Measurements from ENCODE around the gene ZSWIM6.

ZSWIM6 gene

GRCh38 chr5:61482980-61483379 lies 150.9 kb downstream of the ZSWIM6 start:
- DNase-seq (ENCODE audit: low spot score), result no peak

GRCh38 chr5:61486476-61486875 lies 154.4 kb downstream of the ZSWIM6 start:
- no peak for DNase-seq (ENCODE audit: low spot score)

- no peak for DNase-seq (ENCODE audit: low spot score)
These were observed 157.5 kb downstream of the ZSWIM6 start for GRCh38 chr5:61489574-61489973.

GRCh38 chr5:61491861-61492260 lies 159.8 kb downstream of the ZSWIM6 start:
- no peak for DNase-seq (ENCODE audit: low spot score)

- no peak for DNase-seq (ENCODE audit: low spot score)
These were observed 161.9 kb downstream of the ZSWIM6 start for GRCh38 chr5:61493973-61494372.

GRCh38 chr5:61496446-61496845 lies 164.4 kb downstream of the ZSWIM6 start:
- DNase-seq (ENCODE audit: low spot score), result peak; percentile 71

- peak; percentile 45 for DNase-seq (ENCODE audit: low spot score)
These were observed 164.8 kb downstream of the ZSWIM6 start for GRCh38 chr5:61496860-61497259.

GRCh38 chr5:61498121-61498520 lies 166.1 kb downstream of the ZSWIM6 start:
- DNase-seq (ENCODE audit: low spot score), result no peak

- DNase-seq (ENCODE audit: low spot score), result no peak
These were observed 169.9 kb downstream of the ZSWIM6 start for GRCh38 chr5:61501971-61502370.

GRCh38 chr5:61504143-61504770 lies 172.2 kb downstream of the ZSWIM6 start:
- no peak for DNase-seq (ENCODE audit: low spot score)

GRCh38 chr5:61505281-61505680 lies 173.2 kb downstream of the ZSWIM6 start:
- DNase-seq (ENCODE audit: low spot score), result no peak

- DNase-seq (ENCODE audit: low spot score), result no peak
These were observed 175.2 kb downstream of the ZSWIM6 start for GRCh38 chr5:61507232-61507631.

- DNase-seq (ENCODE audit: low spot score), result no peak
These were observed 184.9 kb downstream of the ZSWIM6 start for GRCh38 chr5:61516946-61517345.

GRCh38 chr5:61519728-61520277 lies 187.7 kb downstream of the ZSWIM6 start:
- no peak for DNase-seq (ENCODE audit: low spot score)

GRCh38 chr5:61523073-61523472 lies 191.0 kb downstream of the ZSWIM6 start:
- no peak for DNase-seq (ENCODE audit: low spot score)

- no peak for DNase-seq (ENCODE audit: low spot score)
These were observed 191.9 kb downstream of the ZSWIM6 start for GRCh38 chr5:61523997-61524396.

- no peak for DNase-seq (ENCODE audit: low spot score)
These were observed 193.6 kb downstream of the ZSWIM6 start for GRCh38 chr5:61525512-61526206.

- no peak for DNase-seq (ENCODE audit: low spot score)
These were observed 194.1 kb downstream of the ZSWIM6 start for GRCh38 chr5:61526207-61526519.

- DNase-seq (ENCODE audit: low spot score), result no peak
These were observed 200.9 kb downstream of the ZSWIM6 start for GRCh38 chr5:61532983-61533382.

- DNase-seq (ENCODE audit: low spot score), result no peak
These were observed 202.6 kb downstream of the ZSWIM6 start for GRCh38 chr5:61534481-61535267.

- DNase-seq (ENCODE audit: low spot score), result no peak
These were observed 203.8 kb downstream of the ZSWIM6 start for GRCh38 chr5:61535828-61536227.

- DNase-seq (ENCODE audit: low spot score), result no peak
These were observed 204.9 kb downstream of the ZSWIM6 start for GRCh38 chr5:61536922-61537321.
